Measurements from ENCODE around the gene MSANTD7.
A peak's percentile ranks its signal among the peaks of the same experiment; 100 is the strongest.

MSANTD7 gene

DNA sequence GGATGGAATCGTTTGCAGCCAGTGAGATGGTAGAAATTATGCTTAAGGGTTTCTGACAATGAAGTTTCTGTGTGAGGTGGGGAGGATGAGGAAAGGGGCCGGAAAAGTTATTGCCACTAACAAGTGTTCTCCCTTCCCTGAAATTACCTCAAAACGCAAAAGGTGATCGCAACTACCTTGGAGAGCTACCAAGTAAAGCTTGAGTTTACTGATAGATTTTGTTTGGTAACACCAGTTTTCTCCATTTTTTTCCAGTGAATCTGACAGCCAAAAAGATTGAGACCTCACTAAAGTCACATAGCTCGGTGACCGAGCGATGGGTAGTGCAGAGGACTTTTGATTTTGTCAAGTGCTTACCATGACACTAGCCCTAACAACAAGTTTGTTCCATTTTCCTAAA lies 42.1 kb downstream of the MSANTD7 start:
- peaks cover 9% of the 10 kb centered on the region for H3F3A ChIP-seq (ENCODE audit: insufficient read depth)
- H3K9ac ChIP-seq (ENCODE audit: low read length): peak overlapping the region; percentile 98
- H3K79me2 ChIP-seq (ENCODE audit: insufficient read depth, low read length): peaks cover 89% of the 10 kb centered on the region
- no peaks in the 10 kb centered on the region for H3K27me3 ChIP-seq (ENCODE audit: low read length)
- no peaks in the 10 kb centered on the region for H3K9me3 ChIP-seq (ENCODE audit: insufficient read depth, low read length)
- no peak overlapping the region for H2AFZ ChIP-seq (ENCODE audit: low read depth, low read length, severe bottlenecking)
- no peaks in the 10 kb centered on the region for H4K20me1 ChIP-seq (ENCODE audit: low read depth, low read length)
- peak overlapping the region; percentile 79 for H3K4me3 ChIP-seq (ENCODE audit: insufficient read depth, low read length, poor library complexity, severe bottlenecking)
- H3K4me2 ChIP-seq (ENCODE audit: low read depth, low read length, poor library complexity, severe bottlenecking): peak overlapping the region; percentile 93
- TF ChIP-seq EZH2phosphoT487 (conservative IDR thresholded peaks at IDR 0.05; ENCODE audit: low read length): no peak
- TF ChIP-seq, protein P1, sequence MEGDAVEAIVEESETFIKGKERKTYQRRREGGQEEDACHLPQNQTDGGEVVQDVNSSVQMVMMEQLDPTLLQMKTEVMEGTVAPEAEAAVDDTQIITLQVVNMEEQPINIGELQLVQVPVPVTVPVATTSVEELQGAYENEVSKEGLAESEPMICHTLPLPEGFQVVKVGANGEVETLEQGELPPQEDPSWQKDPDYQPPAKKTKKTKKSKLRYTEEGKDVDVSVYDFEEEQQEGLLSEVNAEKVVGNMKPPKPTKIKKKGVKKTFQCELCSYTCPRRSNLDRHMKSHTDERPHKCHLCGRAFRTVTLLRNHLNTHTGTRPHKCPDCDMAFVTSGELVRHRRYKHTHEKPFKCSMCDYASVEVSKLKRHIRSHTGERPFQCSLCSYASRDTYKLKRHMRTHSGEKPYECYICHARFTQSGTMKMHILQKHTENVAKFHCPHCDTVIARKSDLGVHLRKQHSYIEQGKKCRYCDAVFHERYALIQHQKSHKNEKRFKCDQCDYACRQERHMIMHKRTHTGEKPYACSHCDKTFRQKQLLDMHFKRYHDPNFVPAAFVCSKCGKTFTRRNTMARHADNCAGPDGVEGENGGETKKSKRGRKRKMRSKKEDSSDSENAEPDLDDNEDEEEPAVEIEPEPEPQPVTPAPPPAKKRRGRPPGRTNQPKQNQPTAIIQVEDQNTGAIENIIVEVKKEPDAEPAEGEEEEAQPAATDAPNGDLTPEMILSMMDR (IDR thresholded peaks at IDR 0.05; ENCODE audit: insufficient read depth, low read length, poor library complexity, severe bottlenecking): no peak
- peaks cover 20% of the 10 kb centered on the region for H3K36me3 ChIP-seq (ENCODE audit: low read length)
- H3K9me2 ChIP-seq (replicated peaks; ENCODE audit: insufficient read depth, low read length): no peaks in the 10 kb centered on the region
- peak overlapping the region; percentile 63; the same call in 1 of the 2 replicates for H3K27ac ChIP-seq (ENCODE audit: low read depth, low read length)

DNA sequence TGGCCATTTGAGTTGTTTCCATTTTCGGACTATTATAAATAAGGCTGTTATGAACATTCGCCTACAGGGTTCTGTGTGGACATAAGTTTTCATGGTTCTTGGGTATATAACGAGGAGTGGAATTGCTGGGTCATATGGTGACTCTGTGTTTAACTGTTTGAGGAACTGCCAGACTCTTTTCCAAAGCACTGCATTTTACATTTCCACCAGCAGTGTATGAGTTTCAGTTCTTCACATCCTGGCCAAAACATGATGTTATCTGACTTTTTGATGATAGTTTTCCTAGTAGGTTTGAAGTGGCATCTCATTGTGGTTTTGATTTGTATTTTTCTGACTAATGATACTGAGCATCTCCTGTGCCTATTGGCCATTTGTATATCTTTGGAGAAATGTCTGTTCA lies 46.0 kb downstream of the MSANTD7 start:
- Histone ChIP-seq H3K36me3 (ENCODE audit: low read length) (peaks cover 20% of the 10 kb centered on the region), H3K27ac (ENCODE audit: low read depth, low read length) (no peak overlapping the region), H3K27me3 (ENCODE audit: low read length) (no peaks in the 10 kb centered on the region), H4K20me1 (ENCODE audit: low read depth, low read length) (no peaks in the 10 kb centered on the region; the same call in 1 of the 2 replicates), H3K4me3 (ENCODE audit: insufficient read depth, low read length, poor library complexity, severe bottlenecking) (no peak overlapping the region), H3K9ac (ENCODE audit: low read length) (no peak overlapping the region), H3K9me3 (ENCODE audit: insufficient read depth, low read length) (no peaks in the 10 kb centered on the region), H3F3A (ENCODE audit: insufficient read depth) (peaks cover 9% of the 10 kb centered on the region), H2AFZ (ENCODE audit: low read depth, low read length, severe bottlenecking) (no peak overlapping the region), H3K9me2 (replicated peaks; ENCODE audit: insufficient read depth, low read length) (no peaks in the 10 kb centered on the region), H3K79me2 (ENCODE audit: insufficient read depth, low read length) (peaks cover 99% of the 10 kb centered on the region), H3K4me2 (ENCODE audit: low read depth, low read length, poor library complexity, severe bottlenecking) (no peak overlapping the region)
- TF ChIP-seq, protein P1 (IDR thresholded peaks at IDR 0.05; ENCODE audit: insufficient read depth, low read length, poor library complexity, severe bottlenecking): no peak
- TF ChIP-seq EZH2phosphoT487 (conservative IDR thresholded peaks at IDR 0.05; ENCODE audit: low read length): no peak
